Natural killer cell (primary cell): ENCODE results near the gene ITGAL. TPM values are rescaled to one million over a fixed set of nuclear protein-coding genes. Genes with fewer than 3 reads are reported as not detected.
"Not testable (repeated sequence)": the region's sequence is repeated elsewhere in the genome, so short reads cannot be mapped to it uniquely, and the experiment has no call there.

Source experiments
- ATAC-seq, 3 donors: fragments of 150-1000 bp in 2 of 3; fragments of 200-7000 bp in 1 of 3; cut with Tn5 transposase; 1 replicate in 1 of 3; 2 replicates in 2 of 3; pipeline ENCODE4 v1.10.0; 2021; ENCODE audit warnings: mild to moderate bottlenecking in 2 of 3, moderate library complexity in 2 of 3
- DNase-seq, 2 donors: peaks; one replicate each; pipeline versions ENCODE4 v3.0.0 to v3.0.0-alpha.2; 2013 to 2021; ENCODE audit warnings: mixed read lengths in 1 of 2
- H3K27ac ChIP-seq: one replicate; pipeline ENCODE4 v1.5.1; 2013; ENCODE audit warnings: mild to moderate bottlenecking, low read length
- H3K27me3 ChIP-seq: one replicate; pipeline ENCODE4 v1.6.1; 2013; ENCODE audit warnings: low read length; ENCODE audit not compliant: control insufficient read depth, insufficient read depth
- H3K36me3 ChIP-seq: one replicate; pipeline ENCODE4 v1.6.1; 2013; ENCODE audit warnings: low read length; ENCODE audit not compliant: control insufficient read depth, insufficient read depth
- H3K4me1 ChIP-seq: one replicate; pipeline ENCODE4 v1.6.1; 2013; ENCODE audit warnings: low read length; ENCODE audit not compliant: control insufficient read depth, insufficient read depth
- H3K4me3 ChIP-seq: one replicate; pipeline ENCODE4 v1.5.1; 2013; ENCODE audit warnings: low read length
- H3K9me3 ChIP-seq: one replicate; pipeline ENCODE4 v1.6.1; 2013; ENCODE audit warnings: low read length; ENCODE audit not compliant: control insufficient read depth, insufficient read depth
- H3K27ac Mint-ChIP-seq, 2 donors: one replicate each; pipeline ENCODE4 v1.8.0; 2022; ENCODE audit warnings: mild to moderate bottlenecking in 2 of 2, mixed read lengths in 2 of 2, moderate library complexity in 1 of 2
- H3K27me3 Mint-ChIP-seq, 2 donors: one replicate each; pipeline ENCODE4 v1.8.0; 2022; ENCODE audit warnings: low read depth in 2 of 2, mixed read lengths in 2 of 2
- H3K36me3 Mint-ChIP-seq: one replicate; pipeline ENCODE4 v1.8.0; 2022; ENCODE audit warnings: mixed read lengths
- H3K4me1 Mint-ChIP-seq, 2 donors: one replicate each; pipeline ENCODE4 v1.8.0; 2022; ENCODE audit warnings: mixed read lengths in 2 of 2
- H3K4me3 Mint-ChIP-seq: one replicate; pipeline ENCODE4 v1.8.0; 2022; ENCODE audit warnings: mild to moderate bottlenecking, moderate library complexity, mixed read lengths
- H3K9me3 Mint-ChIP-seq, 2 donors: one replicate each; pipeline ENCODE4 v1.8.0; 2022; ENCODE audit warnings: mixed read lengths in 2 of 2
- CTCF ChIP-seq: fragments of 200-600 bp; IDR thresholded peaks from one replicate; pipeline ENCODE4 v1.8.0; 2022; ENCODE audit warnings: antibody characterized with exemption
- WGBS: methylation state at CpG from one replicate; pipeline ENCODE4 v1.1.7; 2013; ENCODE audit warnings: missing lambda C conversion rate; ENCODE audit not compliant: insufficient coverage; 5-methylcytosine and 5-hydroxymethylcytosine counted together
- intact Hi-C: fragments of 100-400 bp; cut with micrococcal nuclease; formaldehyde crosslinking; loops from one replicate; pipeline ENCODE4 v1.14.2; 2022
- total RNA-seq, 4 donors: library from RNA; stranded (reverse); fragments of 120-200 nt in 1 of 4; gene quantifications; one replicate each; pipeline versions ENCODE4 v1.2.3 to v1.2.4, GENCODE V29; 2013 to 2022

Gene ITGAL
- total RNA-seq, 3 donors from 2014 or later (not counting 1 experiment from before 2014, with no cell fraction given) = 1,131 to 1,260 (median 1,176) TPM

- intact Hi-C loops = no loop called here
- Histone ChIP-seq H3K27me3 (no peaks in the 10 kb centered on the region), H3K4me3 (no peak overlapping the region), H3K36me3 (peaks cover 73% of the 10 kb centered on the region), H3K4me1 (peaks cover 22% of the 10 kb centered on the region), H3K9me3 (no peaks in the 10 kb centered on the region), H3K27ac (no peak overlapping the region)
- Mint-ChIP-seq H3K4me3 (no peak overlapping the region), H3K27ac (peak overlapping the region; percentile 74 to 77), H3K9me3 (no peaks in the 10 kb centered on the region), H3K27me3 (no peaks in the 10 kb centered on the region), H3K36me3 (peaks cover 18% of the 10 kb centered on the region), H3K4me1 (peaks cover 22 to 31% of the 10 kb centered on the region in 2 donors)
- ATAC-seq (no peak), DNase-seq (no peak)
- TF ChIP-seq CTCF = no peak
- 85% methylated on average over 20 of the region's 20 CpGs for whole genome bisulfite sequencing
These were observed 46.8 kb downstream of the ITGAL start for GRCh38 chr16:30519120-30520049.

GRCh38 chr16:30521476-30521872, 48.9 kb downstream of the ITGAL start:
- ATAC-seq (no peak), DNase-seq (no peak)
- intact Hi-C loops = no loop called here
- peaks cover 53% of the 10 kb centered on the region for H3K36me3 ChIP-seq
- no peak overlapping the region for H3K27ac ChIP-seq
- no peak overlapping the region for H3K4me3 Mint-ChIP-seq
- H3K4me3 ChIP-seq = no peak overlapping the region
- peaks cover 18% of the 10 kb centered on the region for H3K36me3 Mint-ChIP-seq
- H3K27me3 ChIP-seq = no peaks in the 10 kb centered on the region
- H3K9me3 ChIP-seq = no peaks in the 10 kb centered on the region
- no peak for TF ChIP-seq CTCF
- peak overlapping the region; percentile 22 to 79 for H3K27ac Mint-ChIP-seq
- H3K4me1 ChIP-seq = peaks cover 24% of the 10 kb centered on the region
- no peaks in the 10 kb centered on the region for H3K27me3 Mint-ChIP-seq
- H3K4me1 Mint-ChIP-seq = peaks cover 14 to 27% of the 10 kb centered on the region in 2 donors
- 92% methylated on average over 7 of the region's 7 CpGs for WGBS
- no peaks in the 10 kb centered on the region for H3K9me3 Mint-ChIP-seq

- Mint-ChIP-seq H3K27me3 (no peaks in the 10 kb centered on the region), H3K9me3 (no peaks in the 10 kb centered on the region), H3K4me3 (peak overlapping the region; percentile 39), H3K27ac (peak overlapping the region; percentile 22 to 79), H3K4me1 (peaks cover 12 to 23% of the 10 kb centered on the region in 2 donors), H3K36me3 (peaks cover 18% of the 10 kb centered on the region)
- Histone ChIP-seq H3K4me3 (no peak overlapping the region), H3K27ac (no peak overlapping the region), H3K4me1 (peaks cover 19% of the 10 kb centered on the region), H3K27me3 (no peaks in the 10 kb centered on the region), H3K36me3 (peaks cover 47% of the 10 kb centered on the region), H3K9me3 (no peaks in the 10 kb centered on the region)
- DNase-seq = no peak
- intact Hi-C loops = no loop called here
- no peak for ATAC-seq
- TF ChIP-seq CTCF = no peak
- 87% methylated on average over 11 of the region's 11 CpGs for WGBS
These were observed 49.5 kb downstream of the ITGAL start for GRCh38 chr16:30521873-30522641.

GRCh38 chr16:30522702-30523463, 50.3 kb downstream of the ITGAL start:
- H3K27me3 Mint-ChIP-seq, H3K9me3 Mint-ChIP-seq, DNase-seq, intact Hi-C loops, ATAC-seq, H3K9me3 ChIP-seq, H3K27ac ChIP-seq, H3K27me3 ChIP-seq, H3K4me3 ChIP-seq: not testable (repeated sequence)
- peaks cover 19 to 30% of the 10 kb centered on the region in 2 donors for H3K4me1 Mint-ChIP-seq
- H3K36me3 Mint-ChIP-seq = peaks cover 18% of the 10 kb centered on the region
- peak overlapping the region; percentile 22 to 79 for H3K27ac Mint-ChIP-seq
- peaks cover 24% of the 10 kb centered on the region for H3K4me1 ChIP-seq
- H3K36me3 ChIP-seq = peaks cover 39% of the 10 kb centered on the region
- WGBS = 92% methylated on average over 9 of the region's 12 CpGs
- H3K4me3 Mint-ChIP-seq = peak overlapping the region; percentile 39
